T47D (cell line): ENCODE data around the gene SLC24A2.

ENCODE experiments used
- DNase-seq, 2 experiments: peaks; one replicate each; pipeline versions ENCODE4 v3.0.0 to v3.0.0-alpha.2; 2011 to 2012; ENCODE audit warnings: low read depth in 1 of 2, low spot score in 1 of 2
- JUND ChIP-seq: IDR thresholded peaks from 2 replicates; pipeline ENCODE4 v1.6.1; 2012; ENCODE audit warnings: low read depth
- in situ Hi-C: cut with HindIII; loops from 2 replicates; pipeline ENCODE4 v1.10.0; 2016; ENCODE audit warnings: low sequenced_read_pairs, low pct_unique_long_range_greater_than_20kb

SLC24A2 gene

DNA sequence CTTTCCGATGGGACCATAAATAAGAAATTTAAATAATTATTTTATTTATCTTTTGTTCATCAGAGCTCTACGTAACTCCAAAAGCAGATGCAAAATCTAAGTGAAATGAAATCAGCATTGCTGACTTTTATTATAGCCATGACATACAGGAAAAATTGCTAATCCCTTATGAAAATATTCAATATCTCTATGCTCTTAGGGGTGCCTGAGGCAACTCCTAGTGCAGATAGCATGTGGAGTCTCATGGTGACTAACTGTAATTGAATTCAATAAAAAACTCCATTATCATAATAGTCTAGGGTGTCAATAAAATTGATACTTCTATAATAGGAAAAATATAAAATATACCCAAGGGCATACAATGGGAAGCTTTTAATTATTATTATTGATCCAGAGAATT is 42.6 kb downstream of the SLC24A2 start:
- in situ Hi-C loops: no loop called here
- DNase-seq: no peak
- no peak for TF ChIP-seq JUND

DNA sequence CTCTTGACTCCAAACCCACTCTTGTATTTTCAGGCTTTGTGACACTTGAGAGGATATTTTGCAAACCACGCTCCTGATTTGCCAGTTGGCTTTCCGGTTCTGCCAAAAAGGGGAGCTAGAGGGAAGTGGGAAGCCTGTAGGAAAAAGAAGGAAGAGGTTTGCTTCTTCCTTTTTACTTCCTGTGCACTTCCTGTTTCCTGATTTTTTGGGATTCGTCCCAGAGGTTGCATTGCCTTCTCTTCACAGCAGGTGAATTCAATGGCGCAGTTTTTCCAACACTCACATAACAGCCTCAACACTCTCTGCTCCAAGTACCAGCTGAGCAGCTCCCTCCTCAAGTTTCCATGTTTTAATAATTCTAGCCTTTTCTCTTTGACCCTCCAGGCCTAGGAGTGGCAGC is 47.7 kb downstream of the SLC24A2 start:
- DNase-seq: no peak
- in situ Hi-C loops: no loop called here
- no peak for TF ChIP-seq JUND
